Activated naive CD4-positive, alpha-beta T cell treated with anti-CD3 and anti-CD28 coated beads, Interleukin-2, amount 10 ng/mL, durations not matched to agents 5 hours and 36 hours (primary cell): ENCODE results near the gene CAMK1D. TPM values are rescaled to one million over a fixed set of nuclear protein-coding genes. Genes with fewer than 3 reads are reported as not detected.

Source experiments
- microRNA-seq: library from miRNA; unstranded; fragments of <30 nt; microRNA quantifications from one replicate; pipeline ENCODE4 v1.2.0, GENCODE V29; 2022; ENCODE audit warnings: borderline microRNAs expressed, borderline replicate concordance
- total RNA-seq, 2 experiments: library from RNA; stranded (reverse); gene quantifications; one replicate each; pipeline ENCODE4 v1.2.3, GENCODE V29; 2021

The CAMK1D gene
- total RNA-seq, result 10 to 100 TPM; 11.7 to 12.5 TPM

DNA sequence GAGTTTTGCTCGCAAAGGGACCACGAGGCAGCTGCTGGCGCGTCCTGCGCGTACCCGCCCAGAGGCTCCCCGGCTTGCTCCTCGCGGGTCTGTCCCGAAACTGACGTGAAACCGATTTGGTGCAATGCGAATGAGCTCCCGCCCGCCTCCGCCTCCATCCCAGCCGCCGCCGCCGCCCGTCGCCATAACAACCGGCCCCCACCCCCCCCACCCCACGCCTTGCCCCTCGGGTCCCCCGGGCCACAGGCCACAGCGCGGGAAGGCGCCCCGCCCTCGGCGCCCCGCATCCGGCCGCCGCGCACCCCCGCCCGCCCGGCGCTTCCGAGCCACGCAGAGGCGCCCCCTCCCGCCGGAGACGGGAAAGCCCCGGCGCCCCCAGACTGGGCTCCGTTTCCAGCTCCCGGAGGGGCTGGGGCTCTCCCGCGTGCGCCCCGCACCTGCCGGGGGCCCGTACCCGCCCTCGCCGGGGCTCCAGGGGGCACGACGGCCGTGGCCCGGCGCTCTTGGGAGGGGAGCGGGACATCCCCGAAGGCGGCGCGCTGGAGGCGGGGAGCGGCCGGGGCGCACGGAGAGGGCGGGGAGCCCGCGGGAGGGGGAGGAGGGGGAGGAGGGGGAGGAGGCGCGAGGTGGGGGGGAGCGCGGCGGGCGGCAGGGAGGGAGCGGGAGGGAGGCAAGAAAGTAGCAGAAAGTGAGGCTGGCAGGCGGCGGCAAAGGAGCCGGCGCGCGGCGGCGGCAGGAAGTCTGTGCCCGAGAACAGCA lies at the start of gene CAMK1D:
CAMK1D (plus strand) TSS at position 678 of the 759 bp plus-strand sequence.

Small RNAs within 50 kb of the gene (microRNA-seq; reads per million reads assigned to microRNA genes)
- not detected for gene MIR4480
- not detected for gene MIR4481
- gene MIR548Q, result not detected

Other genes with a start within 250 kb of the CAMK1D start
- gene SEC61A2, start 219.9 kb upstream of the CAMK1D start, total RNA-seq, result 10 to 100 TPM; 10.0 to 11.6 TPM
- gene NUDT5, start 153.7 kb upstream of the CAMK1D start, total RNA-seq, result 10 to 100 TPM; 64.7 to 67.8 TPM
- 10 to 100 TPM; 68.4 to 71.9 TPM for gene CDC123, start 153.4 kb upstream of the CAMK1D start, total RNA-seq